ENCODE measurements around the gene NPIPB6.

GRCh38 chr16:28297784-28298510 lies 65.4 kb downstream of the NPIPB6 start:
- no peak for TF ChIP-seq CTCF (IDR thresholded peaks at IDR 0.05)
- no peak for TF ChIP-seq POLR2A (IDR thresholded peaks at IDR 0.05)
